ENCODE measurements around the gene LCP2. TPM values are rescaled to one million over a fixed set of nuclear protein-coding genes. Genes with fewer than 3 reads are reported as not detected.

The LCP2 gene
- total and polyA plus RNA-seq, 2 of the 4 experiments (the other 2 are of a cell fraction): not detected

GRCh38 chr5:170288551-170288950 lies 9.0 kb downstream of the LCP2 start:
- no CpG with 5 or more reads among the region's 3 CpGs for WGBS, 2 experiments (ENCODE audit: extremely low coverage in 2 of 2, insufficient read length in 1 of 2)

More at GRCh38 chr5:170288551-170288950, 9.0 kb downstream of the LCP2 start:
- Histone ChIP-seq H3K56ac (ENCODE audit: extremely low read depth, insufficient read depth, low read length) (no peak overlapping the region), H3K9me1 (ENCODE audit: insufficient read depth, low read length) (no peaks in the 10 kb centered on the region), H3K4me1 (ENCODE audit: control insufficient read depth, insufficient read depth, low read length) (no peaks in the 10 kb centered on the region), H4K8ac (ENCODE audit: low read depth in 2 of 2, low read length in 2 of 2) (no peak overlapping the region), H3K27me3 (ENCODE audit: control insufficient read depth, insufficient read depth, low read length) (no peaks in the 10 kb centered on the region), H3K14ac (replicated peaks; ENCODE audit: low read depth, low read length) (no peak overlapping the region), H4K91ac (ENCODE audit: insufficient read depth, low read depth, low read length) (no peak overlapping the region), H3K27ac (ENCODE audit: insufficient read depth, low read length) (no peak overlapping the region), H4K5ac (ENCODE audit: low read depth, low read length) (no peak overlapping the region), H3K4me3 (ENCODE audit: insufficient read depth, low read depth, low read length) (no peak overlapping the region), H2AFZ (replicated peaks; ENCODE audit: low read length, poor library complexity) (no peak overlapping the region), H3K4me2 (ENCODE audit: low read depth, low read length) (no peak overlapping the region), H3K36me3 (ENCODE audit: control insufficient read depth, insufficient read depth, low read length) (no peaks in the 10 kb centered on the region), H3K9ac (ENCODE audit: low read depth, low read length) (no peak overlapping the region), H2BK15ac (ENCODE audit: low read depth, low read length) (no peak overlapping the region), H2BK5ac (ENCODE audit: low read depth, low read length, poor library complexity, severe bottlenecking) (no peak overlapping the region), H2BK120ac (ENCODE audit: low read depth, low read length) (no peak overlapping the region), H3K79me1 (ENCODE audit: low read depth in 1 of 2, low read length in 2 of 2) (no peaks in the 10 kb centered on the region), H3K4ac (ENCODE audit: low read depth, low read length) (no peak overlapping the region), H3K18ac (ENCODE audit: low read depth, low read length) (no peak overlapping the region), H4K20me1 (ENCODE audit: insufficient read depth, low read length) (no peaks in the 10 kb centered on the region), H3K23ac (ENCODE audit: low read depth, low read length) (no peak overlapping the region), H3K9me3 (ENCODE audit: control insufficient read depth, insufficient read depth, low read length) (no peaks in the 10 kb centered on the region), H2AK5ac (ENCODE audit: low read depth, low read length) (no peak overlapping the region), H2AK9ac (replicated peaks; ENCODE audit: low read depth, low read length, poor library complexity) (no peak overlapping the region), H2BK20ac (ENCODE audit: low read depth, low read length) (no peak overlapping the region)
- POLR2A ChIA-PET (ENCODE audit: unreplicated experiment): no interaction called here
- DNase-seq (no peak), ATAC-seq (ENCODE audit: low read depth) (no peak)
- TF ChIP-seq RAD21 (IDR thresholded peaks at IDR 0.05; ENCODE audit: low read length) (no peak), CHD1 (IDR thresholded peaks at IDR 0.05; ENCODE audit: low read depth, low read length) (no peak), ELK1 (IDR thresholded peaks at IDR 0.05; ENCODE audit: borderline replicate concordance, low read depth, low read length) (no peak)
- in situ Hi-C loops (cut with MboI; ENCODE audit: low sequenced_read_pairs): no loop called here
- dilution Hi-C loops (cut with HindIII; ENCODE audit: low sequenced_read_pairs, unreplicated experiment): no loop called here
- intact Hi-C loops (cut with micrococcal nuclease): no loop called here
- CTCF ChIA-PET: no interaction called here
- BruUV-seq (replicated peaks): no TSS peak
